GM18951 (cell line): ENCODE results near the gene PCGF3.

Experiments
- POLR2A ChIP-seq: IDR thresholded peaks from 4 replicates; pipeline ENCODE4 v1.6.1; 2011; ENCODE audit warnings: mild to moderate bottlenecking; ENCODE audit not compliant: insufficient read length, insufficient read depth; ENCODE audit errors: extremely low read depth
- in situ Hi-C: fragments of 300-500 bp; cut with MboI; formaldehyde crosslinking; loops from one replicate; pipeline ENCODE4 v1.12.0; 2022; ENCODE audit warnings: low sequenced_read_pairs, mixed read lengths, inconsistent platforms; ENCODE audit not compliant: unreplicated experiment

Gene PCGF3

GRCh38 chr4:785332-786073 lies 79.9 kb downstream of the PCGF3 start:
- in situ Hi-C loops, result no loop called here
- no peak for TF ChIP-seq POLR2A

- no peak for TF ChIP-seq POLR2A
- in situ Hi-C loops, result no loop called here
These were observed 80.6 kb downstream of the PCGF3 start for GRCh38 chr4:786074-786741.

GRCh38 chr4:786861-787300 lies 81.2 kb downstream of the PCGF3 start:
- no peak for TF ChIP-seq POLR2A
- in situ Hi-C loops, result no loop called here

DNA sequence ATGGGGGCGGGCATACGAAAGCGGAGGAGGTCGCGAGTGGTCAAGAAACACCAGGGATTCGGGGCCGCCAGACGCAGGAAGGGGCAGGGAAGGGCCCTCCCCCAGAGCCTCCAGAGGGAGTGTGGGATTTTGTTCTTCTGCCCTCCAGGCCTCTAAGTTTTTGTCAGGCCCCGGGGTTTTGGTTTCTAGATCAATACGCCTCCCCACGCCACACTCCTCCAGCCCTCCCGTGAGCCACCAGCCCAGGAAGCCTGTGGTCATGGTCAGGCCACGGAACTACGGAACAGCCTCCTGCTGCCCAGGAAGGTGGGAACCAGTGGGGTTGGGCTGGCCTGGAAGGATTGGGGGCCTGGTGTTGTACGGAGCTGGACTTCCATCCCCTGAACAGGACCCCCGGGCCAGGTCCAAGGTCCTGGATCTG lies 81.9 kb downstream of the PCGF3 start:
- no peak for TF ChIP-seq POLR2A
- in situ Hi-C loops, result no loop called here

- no peak for TF ChIP-seq POLR2A
- in situ Hi-C loops, result no loop called here
These were observed 82.5 kb downstream of the PCGF3 start for GRCh38 chr4:788006-788635.

DNA sequence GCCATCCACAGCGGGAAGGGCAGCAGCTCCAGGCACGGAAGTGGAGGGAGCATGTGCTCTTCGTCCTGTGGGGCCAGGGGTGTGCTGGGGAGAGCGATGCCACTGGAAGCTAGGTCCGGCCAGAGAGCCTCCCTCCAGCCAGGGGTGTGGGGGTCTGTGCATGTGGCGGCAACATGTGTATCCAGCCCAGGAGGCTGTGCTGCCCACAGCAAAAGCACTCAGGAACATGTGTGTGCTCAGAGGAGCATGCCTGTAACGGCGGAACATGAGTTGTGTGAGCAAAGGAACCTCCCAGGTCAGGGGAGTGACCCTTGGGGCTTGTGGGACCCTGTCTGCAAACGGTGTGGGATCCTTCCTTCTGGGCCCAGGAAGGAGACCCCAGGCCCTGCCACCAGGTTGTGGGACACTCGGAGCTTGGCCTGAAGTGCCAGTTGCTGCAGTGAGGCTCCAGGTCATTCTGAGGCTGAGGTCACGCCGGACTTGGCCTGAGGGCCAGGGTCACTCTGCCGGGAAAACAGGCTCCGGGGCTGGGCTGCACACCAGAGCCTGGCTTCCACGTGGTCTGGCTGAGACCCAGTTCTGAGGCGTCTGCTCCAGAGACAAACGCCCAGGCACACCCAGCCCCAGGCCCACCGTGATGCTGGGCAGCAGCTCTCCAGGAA lies 83.1 kb downstream of the PCGF3 start:
- in situ Hi-C loops, result no loop called here
- TF ChIP-seq POLR2A, result no peak

DNA sequence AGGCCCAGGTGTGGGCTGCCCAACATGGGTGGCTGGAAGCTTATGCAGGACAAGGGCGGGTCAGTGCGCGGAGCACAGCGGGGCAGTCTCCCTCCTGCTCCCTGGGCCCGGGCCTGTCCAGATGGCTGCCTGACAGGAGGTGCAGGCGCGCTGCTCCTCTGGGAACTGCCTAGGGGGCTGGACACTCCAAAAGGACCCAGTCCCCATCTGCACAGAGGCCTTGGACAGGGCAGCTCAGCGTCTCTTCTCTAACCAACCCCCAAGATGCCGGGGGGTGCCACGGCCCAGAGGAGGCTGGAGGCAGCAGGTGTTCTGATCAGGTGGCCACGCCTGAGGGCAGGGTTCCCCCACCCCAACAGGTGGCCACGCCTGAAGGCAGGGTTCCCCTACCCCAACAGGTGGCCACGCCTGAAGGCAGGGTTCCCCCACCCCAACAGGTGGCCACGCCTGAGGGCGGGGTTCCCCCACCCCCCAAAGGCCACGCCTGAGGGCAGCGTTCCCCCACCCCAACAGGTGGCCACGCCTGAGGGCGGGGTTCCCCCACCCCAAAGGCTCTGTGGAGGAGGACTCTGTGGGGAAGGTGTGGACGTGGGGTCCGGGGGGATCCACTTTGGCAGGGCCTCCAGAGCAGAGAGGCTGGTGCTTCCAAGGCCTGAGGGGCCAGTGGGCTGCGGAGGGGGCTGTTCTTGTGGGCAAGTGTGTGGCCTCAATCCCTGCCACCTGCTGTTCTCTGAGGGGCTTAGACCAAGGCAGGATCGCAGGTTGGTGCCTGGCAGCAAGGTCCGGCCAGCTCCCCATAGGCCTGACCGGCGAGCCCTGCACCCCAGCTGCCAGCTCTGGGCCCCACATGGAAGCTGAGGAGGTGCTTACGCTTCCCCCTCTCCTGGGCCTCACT lies 84.2 kb downstream of the PCGF3 start:
- in situ Hi-C loops, result no loop called here
- TF ChIP-seq POLR2A, result no peak

GRCh38 chr4:790466-790820 lies 84.8 kb downstream of the PCGF3 start:
- in situ Hi-C loops, result no loop called here
- no peak for TF ChIP-seq POLR2A

GRCh38 chr4:791252-791897 lies 85.7 kb downstream of the PCGF3 start:
- in situ Hi-C loops, result no loop called here
- no peak for TF ChIP-seq POLR2A

DNA sequence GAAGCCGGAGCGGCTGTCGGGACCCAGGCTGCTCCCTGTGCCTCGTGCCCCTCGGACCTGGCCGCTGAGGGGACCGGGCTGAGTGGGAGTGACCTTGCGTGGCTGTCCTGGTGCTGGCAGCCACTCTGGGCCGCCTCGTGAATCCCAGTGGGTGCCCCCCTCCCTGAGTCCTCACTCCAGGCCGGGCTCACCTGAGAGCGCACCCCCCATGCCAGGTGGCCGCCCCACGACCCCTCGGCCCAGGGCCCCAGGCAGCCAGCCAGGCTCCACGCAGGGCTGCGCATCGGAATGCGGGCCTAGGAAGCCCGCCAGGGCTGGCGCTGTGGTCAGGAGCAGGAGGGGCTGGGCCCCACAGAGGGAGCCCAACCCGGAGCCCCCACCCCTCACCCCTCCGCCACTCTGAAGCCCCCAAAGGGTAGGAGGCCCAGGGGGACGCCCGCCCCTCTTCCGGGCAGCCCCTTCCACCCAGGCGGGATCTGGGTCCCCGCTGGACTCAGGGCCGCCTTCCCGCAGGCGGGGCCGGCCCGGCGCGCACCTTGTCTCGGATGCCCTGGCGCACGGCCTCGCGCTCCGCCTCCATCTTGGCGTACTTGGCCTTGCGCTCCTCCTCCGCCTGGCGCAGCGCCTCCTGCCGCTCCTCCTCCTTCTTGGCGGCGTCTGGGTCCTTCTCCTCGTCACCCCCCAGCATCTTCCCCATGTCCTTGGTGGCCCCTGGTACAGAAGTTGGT lies 86.4 kb downstream of the PCGF3 start:
- TF ChIP-seq POLR2A, result no peak
- in situ Hi-C loops, result no loop called here

GRCh38 chr4:792626-793092 lies 87.0 kb downstream of the PCGF3 start:
- in situ Hi-C loops, result no loop called here
- TF ChIP-seq POLR2A, result no peak
